Ectodermal cell (in vitro differentiated cells): Measurements from ENCODE around the gene MAGI2.

Source experiments
- H3K27ac ChIP-seq: 2 replicates; pipeline ENCODE4 v1.7.0; 2013; ENCODE audit warnings: mild to moderate bottlenecking, low read depth, low read length; ENCODE audit not compliant: insufficient read depth, poor library complexity, severe bottlenecking
- H3K27me3 ChIP-seq: 2 replicates; pipeline ENCODE4 v1.7.0; 2013; ENCODE audit warnings: mild to moderate bottlenecking, low read length; ENCODE audit not compliant: insufficient read depth, control insufficient read depth, poor library complexity, severe bottlenecking
- H3K36me3 ChIP-seq: one replicate; pipeline ENCODE4 v1.7.0; 2013; ENCODE audit warnings: low read length; ENCODE audit not compliant: control insufficient read depth, insufficient read depth
- H3K4me1 ChIP-seq: one replicate; pipeline ENCODE4 v1.7.0; 2013; ENCODE audit warnings: low read length; ENCODE audit not compliant: control insufficient read depth, insufficient read depth
- H3K4me3 ChIP-seq: 2 replicates; pipeline ENCODE4 v1.7.0; 2013; ENCODE audit warnings: low read depth, low read length, control low read depth; ENCODE audit not compliant: insufficient read depth
- H3K9me3 ChIP-seq: 2 replicates; pipeline ENCODE4 v1.7.0; 2013; ENCODE audit warnings: mild to moderate bottlenecking, low read length, moderate library complexity; ENCODE audit not compliant: control insufficient read depth
- WGBS, 2 experiments: methylation state at CpG; one replicate each; pipeline ENCODE4 v1.1.7; 2013; ENCODE audit warnings: missing lambda C conversion rate in 2 of 2; 5-methylcytosine and 5-hydroxymethylcytosine counted together

MAGI2 gene

DNA sequence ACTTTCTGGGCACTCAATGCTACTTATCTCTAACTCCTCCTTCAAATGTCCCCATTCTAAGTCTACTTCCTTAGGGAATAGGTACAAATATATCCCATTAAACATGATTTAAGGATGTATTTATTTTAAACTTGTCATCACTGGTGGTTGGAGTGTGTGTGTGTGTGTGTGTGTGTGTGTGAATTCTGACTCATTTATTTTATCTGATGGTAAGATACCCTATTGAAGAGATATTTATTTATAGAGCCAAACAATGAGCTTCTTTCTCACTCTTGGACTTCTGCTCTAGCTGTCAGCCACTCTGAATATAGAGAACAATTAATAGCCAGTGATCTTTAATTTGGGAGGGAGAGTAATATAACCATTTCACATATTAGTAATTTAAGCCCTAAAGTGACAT is 17.8 kb upstream of the MAGI2 start:
- no peak overlapping the region for H3K4me3 ChIP-seq
- no peaks in the 10 kb centered on the region for H3K27me3 ChIP-seq
- no peaks in the 10 kb centered on the region for H3K9me3 ChIP-seq
- no peaks in the 10 kb centered on the region for H3K36me3 ChIP-seq
- H3K27ac ChIP-seq, result no peak overlapping the region
- no peaks in the 10 kb centered on the region for H3K4me1 ChIP-seq

DNA sequence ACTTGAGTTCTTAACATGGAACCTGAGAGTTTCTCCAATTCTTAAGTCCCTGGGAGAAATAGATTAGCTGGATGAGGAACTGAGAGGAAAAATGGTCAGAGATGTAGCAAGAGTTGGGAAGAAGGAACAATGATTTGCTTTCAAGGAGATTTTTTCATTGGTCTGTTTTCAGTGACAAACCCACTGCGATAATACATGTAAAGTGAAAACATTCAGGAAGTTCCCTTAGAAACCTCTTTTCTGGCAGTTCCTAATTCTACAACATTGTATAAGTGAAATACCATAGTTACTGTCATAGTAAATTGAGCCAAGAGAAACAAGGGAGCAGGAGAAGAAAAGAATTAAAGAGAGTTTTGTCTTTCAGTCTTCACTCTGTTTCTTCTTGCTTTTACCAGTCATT is 12.1 kb upstream of the MAGI2 start:
- H3K27ac ChIP-seq, result no peak overlapping the region
- 100% methylated on average over 1 of the region's 1 CpG for WGBS, 2 experiments
- no peaks in the 10 kb centered on the region for H3K36me3 ChIP-seq
- no peaks in the 10 kb centered on the region for H3K27me3 ChIP-seq
- no peaks in the 10 kb centered on the region for H3K4me1 ChIP-seq
- H3K4me3 ChIP-seq, result no peak overlapping the region
- no peaks in the 10 kb centered on the region for H3K9me3 ChIP-seq

DNA sequence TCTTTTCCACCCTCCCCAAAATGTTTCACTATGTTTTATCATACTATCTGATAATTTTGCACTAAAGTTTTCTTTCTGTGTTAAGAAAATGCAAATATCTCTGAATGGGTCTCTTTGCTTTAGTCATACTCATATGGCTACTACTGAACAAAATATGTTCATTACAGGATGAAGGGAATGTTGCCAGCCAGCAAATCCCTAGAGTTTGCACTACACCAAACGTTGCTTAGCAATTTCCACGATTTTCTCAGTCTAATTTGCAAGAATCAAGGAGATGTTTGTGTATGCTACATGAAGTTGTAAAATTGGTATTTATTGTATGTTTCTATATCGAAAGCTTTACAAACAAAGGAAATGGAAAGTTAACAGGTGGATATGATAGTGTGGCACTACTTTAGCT is 10.6 kb upstream of the MAGI2 start:
- Histone ChIP-seq H3K4me3 (no peak overlapping the region), H3K27ac (no peak overlapping the region), H3K9me3 (no peaks in the 10 kb centered on the region), H3K36me3 (no peaks in the 10 kb centered on the region), H3K4me1 (no peaks in the 10 kb centered on the region), H3K27me3 (no peaks in the 10 kb centered on the region)
- WGBS, 2 experiments, result 92 to 97% methylated on average over 3 of the region's 3 CpGs

DNA sequence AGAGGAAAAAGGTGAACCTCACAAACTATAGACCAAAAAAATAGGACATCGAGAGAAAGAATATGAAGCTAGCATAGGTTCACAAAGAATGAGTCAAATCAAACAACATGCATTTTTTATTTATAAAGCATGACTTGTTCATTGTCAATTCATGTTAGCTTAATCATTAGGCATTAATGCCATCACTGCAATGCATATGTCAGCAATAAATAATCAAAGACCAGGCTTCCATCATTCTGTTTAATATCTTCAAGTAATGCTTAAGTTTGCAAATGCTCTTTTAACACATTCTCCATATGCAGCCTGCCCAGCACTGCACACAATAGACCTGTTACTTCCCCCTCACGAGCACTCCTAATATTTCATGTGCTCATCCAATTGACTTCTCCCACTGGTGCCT is 8.9 kb upstream of the MAGI2 start:
- no peaks in the 10 kb centered on the region for H3K36me3 ChIP-seq
- 95 to 96% methylated on average over 2 of the region's 2 CpGs for WGBS, 2 experiments

DNA sequence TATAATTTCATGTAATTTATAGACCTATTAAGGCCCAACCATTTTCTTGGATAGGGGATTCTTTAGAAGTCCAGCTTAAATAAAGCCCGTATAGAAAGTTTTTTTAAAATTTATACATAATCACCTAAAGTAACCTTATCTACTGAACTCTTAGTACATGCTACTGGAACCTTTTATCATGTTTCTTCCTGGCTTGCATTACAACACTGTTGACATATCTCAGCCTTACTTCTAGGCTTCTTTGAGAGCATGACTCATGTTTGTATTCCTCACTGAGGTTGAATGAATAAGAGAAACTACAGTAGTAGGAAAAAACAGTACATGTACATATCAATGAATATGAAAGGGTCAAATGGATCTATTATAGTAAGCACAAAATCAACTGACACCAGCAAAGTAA is 8.2 kb upstream of the MAGI2 start:
- Histone ChIP-seq H3K9me3 (no peaks in the 10 kb centered on the region), H3K27me3 (no peaks in the 10 kb centered on the region), H3K4me3 (no peak overlapping the region), H3K36me3 (no peaks in the 10 kb centered on the region), H3K27ac (no peak overlapping the region), H3K4me1 (no peaks in the 10 kb centered on the region)
- WGBS, 2 experiments, result 88 to 100% methylated on average over 1 of the region's 1 CpG

More for the DNA sequence above, 8.9 kb upstream of the MAGI2 start:
- Histone ChIP-seq H3K9me3 (no peaks in the 10 kb centered on the region), H3K4me1 (no peaks in the 10 kb centered on the region), H3K4me3 (no peak overlapping the region), H3K27ac (no peak overlapping the region), H3K27me3 (no peaks in the 10 kb centered on the region)

DNA sequence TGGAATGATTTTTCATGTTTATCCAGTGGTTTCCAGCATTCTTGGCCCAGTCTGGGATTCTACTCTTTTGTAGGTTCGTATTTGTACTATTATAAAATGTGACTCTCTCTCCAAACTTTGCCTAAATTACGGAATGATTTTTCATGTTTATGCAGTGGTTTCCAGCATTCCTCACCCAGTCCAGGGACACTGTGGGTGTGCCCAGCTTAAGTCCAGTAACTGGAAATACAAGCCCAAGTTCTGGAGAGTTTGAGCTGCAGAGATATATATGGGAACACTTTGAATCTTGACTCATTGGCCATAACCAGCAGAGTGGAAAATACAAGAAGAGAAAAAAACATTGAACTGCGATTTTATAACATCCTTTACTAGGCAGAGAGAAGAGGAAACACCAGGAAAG is 5.9 kb upstream of the MAGI2 start:
- Histone ChIP-seq H3K4me1 (peaks cover 4% of the 10 kb centered on the region), H3K27ac (no peak overlapping the region), H3K9me3 (no peaks in the 10 kb centered on the region), H3K4me3 (no peak overlapping the region), H3K27me3 (peaks cover 21% of the 10 kb centered on the region), H3K36me3 (no peaks in the 10 kb centered on the region)
- 92 to 93% methylated on average over 3 of the region's 3 CpGs for WGBS, 2 experiments

DNA sequence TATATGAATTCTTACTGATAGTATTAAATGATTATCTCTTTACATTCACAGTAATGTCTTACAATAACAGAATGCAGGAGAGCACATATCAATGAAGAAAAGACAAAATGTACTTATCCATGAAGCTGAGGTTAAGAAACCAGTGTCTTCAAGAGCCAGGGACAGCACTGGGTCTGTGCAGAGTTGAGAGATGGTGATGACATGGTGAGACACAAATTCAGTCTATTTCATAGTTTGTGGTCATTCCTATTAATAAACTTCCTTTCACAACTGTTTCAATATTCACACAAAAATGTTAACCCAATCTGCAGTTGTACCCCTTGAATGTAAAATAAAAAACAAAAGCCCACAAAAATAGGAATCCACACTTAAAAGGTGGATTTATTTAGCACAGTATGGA is 5.3 kb upstream of the MAGI2 start:
- H3K36me3 ChIP-seq, result no peaks in the 10 kb centered on the region
- H3K27me3 ChIP-seq, result peaks cover 26% of the 10 kb centered on the region
- no peaks in the 10 kb centered on the region for H3K9me3 ChIP-seq
- no peak overlapping the region for H3K4me3 ChIP-seq
- H3K4me1 ChIP-seq, result peaks cover 4% of the 10 kb centered on the region
- no peak overlapping the region for H3K27ac ChIP-seq

DNA sequence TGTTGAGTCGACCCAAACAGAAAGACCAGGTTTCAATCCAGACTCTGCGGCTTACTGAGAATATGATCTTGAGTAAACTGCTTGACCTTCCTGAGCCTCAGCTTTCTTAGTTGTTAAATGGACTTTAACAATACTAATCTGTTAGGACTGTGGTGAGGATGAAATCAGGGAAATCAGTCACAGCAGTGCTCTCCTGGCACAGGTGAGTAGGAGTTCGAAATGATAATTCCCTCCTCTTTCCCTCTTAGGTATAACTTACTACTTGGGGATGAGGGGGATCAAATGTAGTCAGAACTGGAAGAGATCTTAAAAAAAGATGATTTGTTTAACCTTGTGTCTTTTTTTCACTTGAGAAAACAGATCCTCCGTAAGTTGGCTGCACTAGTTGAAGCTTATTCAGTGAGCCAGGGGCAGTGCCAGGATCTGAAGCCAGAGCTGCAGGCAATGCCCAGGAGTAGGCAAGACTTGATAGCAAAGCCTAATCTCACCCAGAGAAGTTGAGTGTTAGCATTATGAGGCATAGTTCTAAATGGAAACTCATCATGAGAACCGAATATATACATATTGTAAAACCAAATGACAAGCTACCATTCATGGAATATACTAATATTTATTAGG is 1.8 kb upstream of the MAGI2 start:
- 79 to 84% methylated on average over 3 to 4 of the region's 5 CpGs for WGBS, 2 experiments
- H3K4me3 ChIP-seq, result no peak overlapping the region

DNA sequence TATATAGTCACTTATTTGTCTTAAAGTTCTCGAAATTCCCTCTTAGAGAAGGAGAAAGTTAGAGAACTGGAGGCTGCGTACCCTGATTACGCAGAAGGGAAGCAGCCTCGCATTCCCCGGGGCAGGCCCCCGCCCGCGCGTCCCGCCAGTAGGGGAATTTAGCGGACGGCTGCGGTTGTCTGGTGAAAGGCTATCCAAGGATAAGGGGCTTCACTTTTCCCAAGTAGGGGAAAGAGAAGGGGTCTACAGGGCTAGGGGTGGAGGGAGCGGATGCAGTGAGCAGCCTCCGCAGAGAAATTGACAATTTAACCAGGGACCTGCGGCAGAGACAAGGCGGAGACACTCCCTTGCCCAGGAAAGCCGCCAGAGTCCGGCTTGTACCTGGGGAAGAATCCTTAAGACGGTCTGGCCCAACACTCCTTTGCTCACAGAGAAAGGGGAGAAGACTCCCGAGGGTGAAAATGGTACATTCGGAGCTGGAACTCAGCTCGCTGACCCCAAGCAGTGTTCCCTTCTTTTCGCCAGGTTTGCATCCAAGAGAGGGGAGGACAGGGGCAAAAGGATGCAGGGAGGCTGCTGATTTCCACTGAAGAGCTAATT is 994 bp upstream of the MAGI2 start:
- no peaks in the 10 kb centered on the region for H3K36me3 ChIP-seq
- 3% methylated on average over 24 of the region's 24 CpGs for WGBS, 2 experiments
- H3K9me3 ChIP-seq, result no peaks in the 10 kb centered on the region
- H3K4me1 ChIP-seq, result peaks cover 4% of the 10 kb centered on the region
- H3K4me3 ChIP-seq, result peak overlapping the region; percentile 73
- peaks cover 64% of the 10 kb centered on the region for H3K27me3 ChIP-seq
- H3K27ac ChIP-seq, result no peak overlapping the region

More for the DNA sequence above, 1.8 kb upstream of the MAGI2 start:
- H3K27ac ChIP-seq, result no peak overlapping the region
- peaks cover 4% of the 10 kb centered on the region for H3K4me1 ChIP-seq
- H3K36me3 ChIP-seq, result no peaks in the 10 kb centered on the region
- peaks cover 62% of the 10 kb centered on the region for H3K27me3 ChIP-seq
- H3K9me3 ChIP-seq, result no peaks in the 10 kb centered on the region

DNA sequence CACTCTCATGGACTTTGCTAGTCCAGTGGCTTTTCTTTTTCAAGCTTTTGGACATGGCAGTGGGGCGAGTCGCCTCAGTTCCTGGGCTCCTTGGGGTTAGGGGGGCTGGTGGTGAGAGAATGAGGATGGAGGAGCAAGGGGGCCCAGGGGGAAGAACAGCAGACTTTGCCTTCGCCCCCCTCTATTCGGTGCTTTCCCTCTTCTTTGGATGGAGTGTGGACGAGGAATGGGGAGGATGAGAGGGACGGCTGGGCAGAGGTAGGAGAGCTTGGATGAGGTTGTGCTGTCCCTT is 255 bp downstream of the MAGI2 start:
- Histone ChIP-seq H3K9me3 (no peaks in the 10 kb centered on the region), H3K4me3 (peak overlapping the region; percentile 73), H3K36me3 (no peaks in the 10 kb centered on the region), H3K27ac (no peak overlapping the region), H3K27me3 (peaks cover 64% of the 10 kb centered on the region), H3K4me1 (peaks cover 4% of the 10 kb centered on the region)
- WGBS, 2 experiments, result 0 to 2% methylated on average over 5 to 6 of the region's 6 CpGs
